HUES6 (cell line): Measurements from ENCODE around the gene SEPTIN14.
"Not testable (repeated sequence)": the region's sequence is repeated elsewhere in the genome, so short reads cannot be mapped to it uniquely, and the experiment has no call there.

ENCODE experiments used
- H3K27ac ChIP-seq: 2 replicates; pipeline ENCODE4 v1.7.0; 2013; ENCODE audit warnings: low read depth, mild to moderate bottlenecking, low read length, inconsistent platforms
- H3K27me3 ChIP-seq: 2 replicates; pipeline ENCODE4 v1.6.1; 2013; ENCODE audit warnings: low read length; ENCODE audit not compliant: control insufficient read depth, insufficient read depth
- H3K36me3 ChIP-seq: 2 replicates; pipeline ENCODE4 v1.6.1; 2013; ENCODE audit warnings: low read length; ENCODE audit not compliant: control insufficient read depth, insufficient read depth
- H3K4me1 ChIP-seq: 2 replicates; pipeline ENCODE4 v1.6.1; 2013; ENCODE audit warnings: low read length; ENCODE audit not compliant: control insufficient read depth, insufficient read depth
- H3K4me3 ChIP-seq: 2 replicates; pipeline ENCODE4 v1.5.1; 2013; ENCODE audit warnings: low read depth, low read length
- H3K9ac ChIP-seq: one replicate; pipeline ENCODE4 v1.6.1; 2013; ENCODE audit warnings: mild to moderate bottlenecking, low read length
- H3K9me3 ChIP-seq: 2 replicates; pipeline ENCODE4 v1.6.1; 2013; ENCODE audit warnings: low read depth, low read length; ENCODE audit not compliant: control insufficient read depth, insufficient read depth

Gene SEPTIN14

DNA sequence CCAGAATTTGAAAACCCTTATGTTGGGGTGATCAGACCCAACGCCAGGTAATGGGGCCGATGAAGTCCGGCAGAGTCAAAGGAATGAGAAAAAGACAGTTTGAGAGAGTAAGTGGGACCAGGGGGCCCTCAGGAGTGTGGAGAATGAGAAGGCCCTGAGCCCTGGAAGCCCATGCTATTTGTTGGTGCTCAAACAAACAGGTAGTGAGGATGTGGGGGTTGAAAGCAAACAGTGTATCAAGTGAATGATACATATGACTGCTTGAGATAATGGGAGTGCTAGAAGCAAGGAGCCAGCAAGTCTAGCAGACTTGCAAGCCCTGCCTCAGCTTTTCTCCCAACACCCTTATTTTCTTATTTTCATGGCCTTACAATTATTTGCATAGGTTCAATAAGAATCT lies 11.2 kb upstream of the SEPTIN14 start:
- Histone ChIP-seq H3K9me3 (peaks cover 5% of the 10 kb centered on the region; the same call in 1 of the 2 replicates), H3K4me1 (no peaks in the 10 kb centered on the region), H3K36me3 (no peaks in the 10 kb centered on the region), H3K27me3 (no peaks in the 10 kb centered on the region), H3K27ac (no peak overlapping the region), H3K9ac (no peak overlapping the region), H3K4me3 (no peak overlapping the region)

DNA sequence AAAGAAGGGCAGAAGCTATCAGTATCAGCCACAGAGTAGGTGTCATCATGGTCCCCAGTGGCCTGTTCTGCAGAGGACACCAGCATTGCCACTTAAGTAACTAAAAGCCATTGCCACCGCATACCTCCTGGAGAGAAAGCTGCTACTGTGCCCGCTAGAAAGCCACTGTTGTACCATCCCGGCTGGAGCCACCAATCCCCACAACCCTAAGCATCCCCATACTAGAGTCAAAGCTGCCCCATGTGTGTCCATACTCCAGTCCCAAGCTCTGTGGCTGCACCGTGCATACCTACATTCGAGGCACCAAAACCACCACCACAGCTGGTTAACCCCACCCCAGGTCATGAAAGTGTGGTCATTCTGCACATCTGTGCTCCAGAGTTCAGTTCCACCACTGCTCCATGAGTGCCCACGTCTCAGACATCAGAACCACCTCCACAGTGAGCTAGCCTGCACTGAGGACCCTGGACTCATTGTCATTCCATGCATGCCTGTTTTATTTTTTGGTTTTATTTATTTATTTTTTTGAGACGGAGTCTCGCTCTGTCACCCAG lies 9.5 kb upstream of the SEPTIN14 start:
- Histone ChIP-seq H3K27ac (no peak overlapping the region), H3K36me3 (no peaks in the 10 kb centered on the region), H3K4me3 (no peak overlapping the region), H3K9ac (no peak overlapping the region), H3K27me3 (no peaks in the 10 kb centered on the region), H3K4me1 (no peaks in the 10 kb centered on the region), H3K9me3 (peaks cover 10% of the 10 kb centered on the region; the same call in 1 of the 2 replicates)

DNA sequence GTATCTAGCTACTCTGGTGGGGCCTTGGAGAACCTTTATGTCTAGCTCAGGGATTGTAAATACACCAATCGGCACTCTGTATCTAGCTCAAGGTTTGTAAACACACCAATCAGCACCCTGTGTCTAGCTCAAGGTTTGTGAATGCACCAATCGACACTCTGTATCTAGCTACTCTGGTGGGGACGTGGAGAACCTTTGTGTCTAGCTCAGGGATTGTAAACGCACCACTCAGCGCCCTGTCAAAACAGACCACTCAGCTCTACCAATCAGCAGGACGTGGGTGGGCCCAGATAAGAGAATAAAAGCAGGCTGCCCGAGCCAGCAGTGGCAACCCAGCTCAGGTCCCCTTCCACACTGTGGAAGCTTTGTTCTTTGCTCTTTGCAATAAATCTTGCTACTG lies 6.4 kb upstream of the SEPTIN14 start:
- not testable (repeated sequence) for H3K27me3 ChIP-seq, H3K4me3 ChIP-seq, H3K9ac ChIP-seq, H3K27ac ChIP-seq, H3K4me1 ChIP-seq, H3K36me3 ChIP-seq
- H3K9me3 ChIP-seq: peaks cover 11% of the 10 kb centered on the region; the same call in 1 of the 2 replicates

DNA sequence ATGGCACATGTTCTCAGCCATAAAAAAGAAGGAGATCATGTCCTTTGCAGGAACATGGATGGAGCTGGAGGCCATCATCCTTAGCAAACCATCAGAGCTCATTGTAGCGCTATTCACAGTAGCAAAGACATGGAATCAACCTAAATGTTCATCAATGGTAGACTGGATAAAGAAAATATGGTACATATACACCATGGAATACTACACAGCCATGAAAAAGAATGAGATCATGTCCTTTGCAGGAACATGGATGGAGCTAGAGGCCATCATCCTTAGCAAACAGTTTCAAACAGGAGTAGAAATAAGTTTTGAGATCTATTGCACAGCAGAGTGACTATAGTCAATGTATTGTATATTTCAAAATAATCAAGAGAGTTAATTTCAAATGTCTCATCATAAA lies 17.4 kb downstream of the SEPTIN14 start:
- not testable (repeated sequence) for H3K27me3 ChIP-seq, H3K36me3 ChIP-seq, H3K9ac ChIP-seq, H3K4me3 ChIP-seq, H3K27ac ChIP-seq, H3K4me1 ChIP-seq
- H3K9me3 ChIP-seq: peaks cover 10% of the 10 kb centered on the region; the same call in 1 of the 2 replicates

DNA sequence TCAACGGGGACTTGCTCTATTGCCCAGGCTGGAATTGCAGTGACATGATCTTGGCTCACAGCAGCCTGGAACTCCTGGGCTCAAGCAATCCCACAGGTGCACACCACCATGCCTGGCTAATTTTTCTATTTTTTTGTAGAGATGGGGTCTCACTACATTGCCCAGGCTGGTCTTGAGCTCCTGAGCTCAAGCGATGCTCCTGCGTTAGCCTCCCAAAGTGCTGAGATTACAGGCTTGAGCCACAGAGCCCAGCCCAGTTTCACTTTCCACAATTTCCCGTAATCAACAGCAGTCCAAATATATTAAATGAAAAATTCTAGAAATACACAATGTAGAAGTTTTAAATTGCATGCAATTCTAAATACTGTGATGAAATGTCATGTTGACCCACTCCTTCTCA lies 24.0 kb downstream of the SEPTIN14 start:
- no peak overlapping the region for H3K27ac ChIP-seq
- peaks cover 9% of the 10 kb centered on the region; the same call in 1 of the 2 replicates for H3K9me3 ChIP-seq
- H3K4me1 ChIP-seq: no peaks in the 10 kb centered on the region
- no peaks in the 10 kb centered on the region for H3K27me3 ChIP-seq
- H3K4me3 ChIP-seq: no peak overlapping the region
- H3K9ac ChIP-seq: no peak overlapping the region
- H3K36me3 ChIP-seq: no peaks in the 10 kb centered on the region

DNA sequence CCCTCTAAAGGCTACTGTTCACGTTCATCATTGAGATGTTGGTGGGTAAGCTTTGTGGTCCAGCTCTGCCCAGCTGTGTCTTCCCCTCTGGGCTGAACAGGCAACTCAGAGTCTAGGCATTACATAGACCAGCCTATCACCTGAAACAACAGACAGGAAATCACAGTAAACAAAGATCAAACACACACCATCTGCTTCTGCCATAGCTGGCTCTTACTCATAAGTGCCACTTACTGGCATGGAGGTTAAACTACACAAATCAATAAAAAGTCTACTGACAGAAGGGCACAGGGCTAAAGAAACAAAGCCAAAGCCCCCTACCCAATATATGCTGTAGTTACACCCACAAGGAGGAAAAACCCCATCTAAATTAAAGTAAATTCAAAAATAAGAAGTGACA lies 35.0 kb downstream of the SEPTIN14 start:
- H3K27me3 ChIP-seq: no peaks in the 10 kb centered on the region
- H3K4me1 ChIP-seq: no peaks in the 10 kb centered on the region
- H3K9me3 ChIP-seq: peaks cover 57% of the 10 kb centered on the region
- no peak overlapping the region for H3K27ac ChIP-seq
- no peak overlapping the region for H3K9ac ChIP-seq
- no peak overlapping the region for H3K4me3 ChIP-seq
- no peaks in the 10 kb centered on the region for H3K36me3 ChIP-seq

DNA sequence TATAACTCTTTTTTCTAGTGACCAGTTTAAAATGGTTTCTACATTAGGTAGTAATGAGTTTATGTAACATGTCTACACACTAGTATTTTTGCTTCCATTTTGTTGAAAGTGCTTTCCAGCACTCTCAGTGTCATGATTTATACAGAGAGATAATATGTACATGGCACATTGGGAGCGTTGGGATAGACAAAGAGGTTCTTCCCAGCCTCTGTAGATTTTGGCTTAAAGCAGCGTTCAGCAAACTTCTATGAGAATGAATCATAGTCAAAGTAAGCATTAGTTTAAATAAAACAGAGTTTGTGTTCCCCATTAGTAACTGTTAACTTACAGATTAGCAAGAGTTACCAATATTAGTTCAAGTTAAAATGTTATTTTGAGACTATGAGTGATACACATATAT lies 43.9 kb downstream of the SEPTIN14 start:
- Histone ChIP-seq H3K36me3 (no peaks in the 10 kb centered on the region), H3K9me3 (peaks cover 27% of the 10 kb centered on the region), H3K4me1 (no peaks in the 10 kb centered on the region), H3K27me3 (no peaks in the 10 kb centered on the region), H3K9ac (no peak overlapping the region), H3K27ac (no peak overlapping the region), H3K4me3 (no peak overlapping the region)

DNA sequence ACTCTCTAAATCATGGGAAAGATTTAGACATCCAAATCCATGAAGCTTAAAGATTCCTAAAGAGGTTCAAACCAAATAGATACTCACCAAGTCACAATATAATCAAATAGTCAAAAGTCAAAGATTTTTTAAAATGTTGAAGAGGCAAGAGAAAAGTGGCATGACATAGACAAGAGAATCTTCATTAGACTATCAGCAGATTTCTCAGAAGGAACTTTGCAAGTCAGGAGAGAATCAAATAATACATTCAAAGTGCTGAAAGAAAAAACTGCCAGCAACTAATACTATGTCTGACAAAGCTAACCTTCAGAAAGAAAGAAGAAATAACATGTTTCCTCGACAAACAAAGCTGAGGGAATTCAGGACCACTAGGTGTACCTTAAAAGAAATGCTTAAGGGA lies 65.3 kb downstream of the SEPTIN14 start:
- H3K9me3 ChIP-seq: peaks cover 34% of the 10 kb centered on the region
- not testable (repeated sequence) for H3K4me3 ChIP-seq

DNA sequence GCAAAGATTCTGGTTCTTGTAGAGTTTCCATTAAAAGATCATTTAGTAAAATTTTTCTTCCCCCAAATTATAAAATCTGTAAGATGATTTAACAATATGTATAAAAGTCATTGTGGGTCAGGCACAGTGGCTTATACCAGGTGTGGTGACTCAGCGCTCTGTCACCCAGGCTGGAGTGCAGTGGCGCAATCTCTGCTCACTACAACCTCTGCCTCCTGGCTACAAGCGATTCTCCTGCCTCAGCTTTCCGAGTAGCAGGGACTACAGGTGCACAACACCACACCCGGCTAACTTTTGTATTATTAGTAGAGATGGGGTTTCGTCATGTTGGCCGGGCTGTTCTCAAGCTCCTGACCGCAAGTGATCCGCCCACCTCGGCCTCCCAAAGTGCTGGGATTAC lies 68.0 kb downstream of the SEPTIN14 start:
- no peak overlapping the region for H3K27ac ChIP-seq
- H3K36me3 ChIP-seq: no peaks in the 10 kb centered on the region
- no peaks in the 10 kb centered on the region for H3K27me3 ChIP-seq
- H3K4me3 ChIP-seq: no peak overlapping the region
- H3K9me3 ChIP-seq: peaks cover 27% of the 10 kb centered on the region
- no peaks in the 10 kb centered on the region for H3K4me1 ChIP-seq
- no peak overlapping the region for H3K9ac ChIP-seq

More for the DNA sequence above, 65.3 kb downstream of the SEPTIN14 start:
- H3K36me3 ChIP-seq, H3K27me3 ChIP-seq, H3K9ac ChIP-seq, H3K4me1 ChIP-seq, H3K27ac ChIP-seq: not testable (repeated sequence)

DNA sequence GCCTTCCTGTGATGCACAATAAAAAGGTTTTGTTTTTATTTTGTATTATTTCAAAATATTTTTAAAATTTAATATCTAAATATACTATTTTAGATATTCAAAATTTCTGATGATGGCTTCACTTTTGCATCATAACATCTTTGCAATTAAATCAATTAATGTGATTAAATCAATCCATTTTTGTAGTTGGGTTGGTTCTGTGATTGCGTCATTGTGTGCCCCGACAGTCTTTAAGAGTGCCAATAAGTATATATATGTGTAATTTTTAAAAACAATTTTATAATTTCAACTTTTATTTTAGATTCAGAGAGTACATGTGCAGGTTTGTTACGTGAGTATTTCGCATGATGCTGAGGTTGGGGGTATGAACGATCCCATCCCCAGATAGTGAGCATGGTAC lies 70.5 kb downstream of the SEPTIN14 start:
- Histone ChIP-seq H3K9ac (no peak overlapping the region), H3K4me1 (no peaks in the 10 kb centered on the region), H3K4me3 (no peak overlapping the region), H3K9me3 (peaks cover 13% of the 10 kb centered on the region; the same call in 1 of the 2 replicates), H3K27ac (no peak overlapping the region), H3K36me3 (no peaks in the 10 kb centered on the region), H3K27me3 (no peaks in the 10 kb centered on the region)

DNA sequence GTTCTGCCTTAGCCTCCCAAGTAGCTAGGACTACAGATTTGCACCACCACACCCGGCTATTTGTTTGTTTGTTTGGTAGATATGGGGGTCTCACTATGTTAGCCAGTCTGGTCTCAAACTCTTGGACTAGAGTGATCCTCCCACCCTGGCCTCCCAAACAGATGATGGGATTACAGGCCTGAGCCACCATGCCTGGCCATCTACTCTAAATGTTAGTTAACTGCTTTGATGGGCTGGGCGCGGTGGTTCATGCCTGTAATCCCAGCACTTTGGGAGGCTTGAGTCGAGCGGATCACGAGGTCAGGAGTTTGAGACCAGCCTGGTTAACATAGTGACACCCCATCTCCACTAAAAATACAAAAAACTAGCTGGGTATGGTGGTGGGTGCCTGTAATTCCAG lies 74.8 kb downstream of the SEPTIN14 start:
- Histone ChIP-seq H3K36me3 (no peaks in the 10 kb centered on the region), H3K27ac (no peak overlapping the region), H3K9me3 (peaks cover 15% of the 10 kb centered on the region; the same call in 1 of the 2 replicates), H3K4me3 (no peak overlapping the region), H3K4me1 (no peaks in the 10 kb centered on the region), H3K9ac (no peak overlapping the region), H3K27me3 (no peaks in the 10 kb centered on the region)

DNA sequence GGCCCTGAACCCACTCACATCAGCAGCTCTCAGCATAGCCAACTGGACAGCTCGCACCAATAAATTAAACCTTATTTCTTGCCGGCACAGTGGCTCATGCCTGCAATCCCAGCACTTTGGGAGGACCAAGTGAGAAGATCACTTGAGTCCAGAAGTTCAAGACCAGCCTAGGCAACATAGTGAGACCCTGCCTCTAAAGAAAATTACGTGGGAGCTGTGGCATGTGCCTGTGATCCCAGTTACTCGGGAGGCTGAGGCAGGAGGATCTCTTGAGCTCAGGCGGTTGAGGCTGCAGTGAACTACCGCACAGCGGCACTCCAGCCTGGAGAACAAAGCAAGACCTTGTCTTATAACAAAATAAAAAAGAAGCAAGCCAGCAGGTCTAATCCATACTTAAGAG lies 75.7 kb downstream of the SEPTIN14 start:
- peaks cover 10% of the 10 kb centered on the region; the same call in 1 of the 2 replicates for H3K9me3 ChIP-seq
- H3K4me1 ChIP-seq: no peaks in the 10 kb centered on the region
- no peak overlapping the region for H3K9ac ChIP-seq
- H3K36me3 ChIP-seq: no peaks in the 10 kb centered on the region
- no peak overlapping the region for H3K4me3 ChIP-seq
- no peaks in the 10 kb centered on the region for H3K27me3 ChIP-seq
- H3K27ac ChIP-seq: no peak overlapping the region
